H1 (cell line): ENCODE measurements around the gene TGM2. TPM values are rescaled to one million over a fixed set of nuclear protein-coding genes. Genes with fewer than 3 reads are reported as not detected.

Experiments
- CTCF ChIA-PET: fragments of 300-600 bp; sonication (Branson Sonifier 250); formaldehyde crosslinking; loops from one replicate; lab custom pipeline; 2021; ENCODE audit not compliant: partially characterized antibody; lab: Charles Lee
- POLR2A ChIA-PET: fragments of 300-600 bp; sonication (Branson Sonifier 250); formaldehyde crosslinking; loops from one replicate; lab custom pipeline; 2021; ENCODE audit warnings: inconsistent platforms; ENCODE audit not compliant: partially characterized antibody; lab: Charles Lee
- DNase-seq, 2 experiments: peaks; one replicate each; pipeline versions ENCODE4 v3.0.0 to v3.0.0-alpha.2; 2010 to 2022; ENCODE audit warnings: low spot score in 2 of 2, low read depth in 1 of 2, mixed read lengths in 1 of 2
- FAIRE-seq: peaks from 2 replicates; lab custom pipeline; 2011; peaks lifted over from hg19 to GRCh38; lab: Jason Lieb, UNC
- H2AFZ ChIP-seq: 2 replicates; pipeline ENCODE4 v1.8.1; 2012; ENCODE audit warnings: low read length, inconsistent platforms
- H2AK5ac ChIP-seq: 2 replicates; pipeline ENCODE4 v1.6.1; 2013; ENCODE audit warnings: low read depth, low read length
- H2BK120ac ChIP-seq: replicated peaks from 2 replicates; pipeline ENCODE3; 2013; ENCODE audit warnings: low read depth, low read length, inconsistent platforms
- H2BK12ac ChIP-seq: 2 replicates; pipeline ENCODE4 v1.6.1; 2013; ENCODE audit warnings: low read depth, low read length
- H2BK15ac ChIP-seq: 2 replicates; pipeline ENCODE4 v1.6.1; 2013; ENCODE audit warnings: low read length
- H2BK20ac ChIP-seq: 2 replicates; pipeline ENCODE4 v1.6.1; 2013; ENCODE audit warnings: low read length
- H2BK5ac ChIP-seq: 2 replicates; pipeline ENCODE4 v1.6.1; 2013; ENCODE audit warnings: low read depth, low read length
- H3K14ac ChIP-seq: 2 replicates; pipeline ENCODE4 v1.6.1; 2013; ENCODE audit warnings: inconsistent platforms; ENCODE audit not compliant: insufficient read length
- H3K18ac ChIP-seq: 2 replicates; pipeline ENCODE4 v1.6.1; 2013; ENCODE audit warnings: low read length; ENCODE audit errors: extremely low read depth
- H3K23ac ChIP-seq: 2 replicates; pipeline ENCODE4 v1.6.1; 2013; ENCODE audit warnings: inconsistent platforms; ENCODE audit not compliant: insufficient read length
- H3K23me2 ChIP-seq: 2 replicates; pipeline ENCODE4 v1.6.1; 2013; ENCODE audit warnings: low read depth, low read length
- H3K27ac ChIP-seq: 2 replicates; pipeline ENCODE4 v1.6.1; 2011; ENCODE audit warnings: low read depth, low read length, inconsistent platforms
- H3K27me3 ChIP-seq, 4 experiments: replicated peaks in 1 of 4; 1 replicate in 1 of 4; 2 replicates in 3 of 4; pipeline versions ENCODE4 v1.6.1 to v1.8.1; 2011 to 2013; ENCODE audit warnings: low read length in 3 of 4, mild to moderate bottlenecking in 3 of 4, inconsistent platforms in 2 of 4, mixed read lengths in 2 of 4, moderate library complexity in 1 of 4; ENCODE audit not compliant: control insufficient read depth in 3 of 4, insufficient read depth in 3 of 4; ENCODE audit errors: extremely low read depth in 1 of 4
- H3K36me3 ChIP-seq, 4 experiments: 2 replicates each; pipeline versions ENCODE4 v1.6.1 to v1.8.1; 2011 to 2013; ENCODE audit warnings: mild to moderate bottlenecking in 4 of 4, low read length in 3 of 4, moderate library complexity in 2 of 4, control low read depth in 1 of 4, inconsistent platforms in 1 of 4; ENCODE audit not compliant: insufficient read depth in 4 of 4, control insufficient read depth in 2 of 4
- H3K4ac ChIP-seq: replicated peaks from 2 replicates; pipeline ENCODE3; 2013; ENCODE audit warnings: low read length, low read depth, mixed read lengths, inconsistent platforms; ENCODE audit not compliant: insufficient read length
- H3K4me1 ChIP-seq, 4 experiments: replicated peaks in 1 of 4; 1 replicate in 1 of 4; 2 replicates in 3 of 4; pipeline versions ENCODE4 v1.6.1 to v1.8.1; 2011 to 2013; ENCODE audit warnings: low read length in 3 of 4, inconsistent platforms in 2 of 4, mixed read lengths in 1 of 4; ENCODE audit not compliant: insufficient read depth in 4 of 4, control insufficient read depth in 3 of 4
- H3K4me2 ChIP-seq, 2 experiments: 2 replicates each; pipeline versions ENCODE4 v1.6.1 to v1.8.1; 2011 to 2013; ENCODE audit warnings: low read depth in 2 of 2, low read length in 2 of 2, control low read depth in 1 of 2, inconsistent platforms in 1 of 2, mild to moderate bottlenecking in 1 of 2; ENCODE audit not compliant: insufficient read depth in 1 of 2
- H3K4me3 ChIP-seq, 4 experiments: fragments of 200-600, 300-600 bp in 1 of 4; sonication (generic), shearing (Covaris generic), sonication (Bioruptor Twin) in 1 of 4; 2 replicates each; pipeline versions ENCODE4 v1.5.1 to v1.8.1; 2011 to 2016; ENCODE audit warnings: low read length in 4 of 4, low read depth in 3 of 4, control low read depth in 2 of 4, inconsistent platforms in 2 of 4, mild to moderate bottlenecking in 2 of 4, mixed read lengths in 1 of 4, moderate library complexity in 1 of 4; ENCODE audit not compliant: insufficient read depth in 2 of 4; ENCODE audit errors: extremely low read depth in 1 of 4
- H3K56ac ChIP-seq: replicated peaks from 2 replicates; pipeline ENCODE3; 2013; ENCODE audit warnings: low read depth, mild to moderate bottlenecking, mixed read lengths, low read length, inconsistent platforms; ENCODE audit not compliant: insufficient read length
- H3K79me1 ChIP-seq: 2 replicates; pipeline ENCODE4 v1.6.1; 2013; ENCODE audit warnings: low read depth, low read length, control low read depth
- H3K79me2 ChIP-seq, 2 experiments: 2 replicates each; pipeline versions ENCODE4 v1.6.1 to v1.8.1; 2012 to 2013; ENCODE audit warnings: low read length in 2 of 2, mild to moderate bottlenecking in 2 of 2, inconsistent platforms in 1 of 2; ENCODE audit not compliant: insufficient read depth in 2 of 2, control insufficient read depth in 1 of 2
- H3K9ac ChIP-seq, 4 experiments: replicated peaks in 1 of 4; 1 replicate in 1 of 4; 2 replicates in 3 of 4; pipeline versions ENCODE4 v1.6.1 to v1.8.1; 2011 to 2013; ENCODE audit warnings: low read depth in 3 of 4, low read length in 3 of 4, control low read depth in 2 of 4, mild to moderate bottlenecking in 2 of 4, moderate library complexity in 2 of 4, inconsistent platforms in 1 of 4; ENCODE audit errors: extremely low read depth in 1 of 4
- H3K9me3 ChIP-seq, 2 experiments: 2 replicates each; pipeline versions ENCODE4 v1.6.1 to v1.8.1; 2012 to 2013; ENCODE audit warnings: mild to moderate bottlenecking in 2 of 2, moderate library complexity in 2 of 2, control low read depth in 1 of 2, inconsistent platforms in 1 of 2, low read depth in 1 of 2, low read length in 1 of 2, mixed read lengths in 1 of 2; ENCODE audit not compliant: insufficient read depth in 2 of 2
- H4K20me1 ChIP-seq, 2 experiments: replicated peaks in 1 of 2; 2 replicates each; pipeline versions ENCODE3 to v1.8.1; 2011 to 2013; ENCODE audit warnings: inconsistent platforms in 2 of 2, low read length in 2 of 2, mild to moderate bottlenecking in 1 of 2; ENCODE audit not compliant: insufficient read depth in 2 of 2, control insufficient read depth in 1 of 2
- H4K5ac ChIP-seq: 2 replicates; pipeline ENCODE4 v1.6.1; 2013; ENCODE audit warnings: low read length, low read depth, mixed read lengths, inconsistent platforms; ENCODE audit not compliant: insufficient read length
- H4K8ac ChIP-seq: 2 replicates; pipeline ENCODE4 v1.8.0; 2013; ENCODE audit warnings: mild to moderate bottlenecking, moderate library complexity, low read length, inconsistent platforms; ENCODE audit not compliant: insufficient read depth; ENCODE audit errors: extremely low read depth
- H4K91ac ChIP-seq: replicated peaks from 2 replicates; pipeline ENCODE3; 2013; ENCODE audit warnings: low read length, mixed read lengths, inconsistent platforms; ENCODE audit not compliant: insufficient read length
- ATF2 ChIP-seq: IDR thresholded peaks from 2 replicates; pipeline ENCODE4 v1.6.1; 2012; ENCODE audit warnings: low read length, inconsistent platforms
- CEBPB ChIP-seq: IDR thresholded peaks from 2 replicates; pipeline ENCODE4 v1.6.1; 2012; ENCODE audit warnings: low read depth, low read length
- CTCF ChIP-seq, 3 experiments: IDR thresholded peaks; 1 replicate in 2 of 3; 2 replicates in 1 of 3; pipeline versions ENCODE4 v1.5.1 to v1.6.1; 2011; ENCODE audit warnings: low read length in 3 of 3, mild to moderate bottlenecking in 3 of 3, inconsistent platforms in 2 of 3, low read depth in 1 of 3, moderate library complexity in 1 of 3; ENCODE audit not compliant: insufficient read depth in 1 of 3; ENCODE audit errors: control extremely low read depth in 1 of 3
- NRF1 ChIP-seq: IDR thresholded peaks from 2 replicates; pipeline ENCODE4 v1.6.1; 2011; ENCODE audit warnings: mild to moderate bottlenecking, low read depth, low read length, improper control_type of control experiment
- polyA plus RNA-seq, 7 experiments: library from polyadenylated mRNA; depleted of rRNA in 3 of 7; stranded (reverse) in 5 of 7; unstranded in 2 of 7; fragments of >200 nt in 5 of 7; fragments of 200-250 nt in 2 of 7; gene quantifications; 1 replicate in 5 of 7; 2 replicates in 1 of 7; 4 replicates in 1 of 7; pipeline versions ENCODE4 v1.2.1 to v1.2.3, GENCODE V29; 2011 to 2013; ENCODE audit warnings: missing spikeins in 2 of 7, mixed read lengths in 2 of 7
- total RNA-seq: library from RNA; stranded (reverse); fragmentation: NEBNext Ultra II Directional; extraction: Animal tissue kit (Norgen Biotek cat#: 25700); gene quantifications from 2 replicates; pipeline ENCODE4 v1.2.1, GENCODE V29; 2021

Gene TGM2
- total and polyA plus RNA-seq, 2 of the 8 experiments (the other 6 are each of a cell fraction or from before 2014, with no cell fraction given), result 0.86 to 1.0 TPM

- H3K27ac ChIP-seq, result no peak overlapping the region
- TF ChIP-seq ATF2, result no peak
- no peak for TF ChIP-seq CTCF (IDR thresholded peaks at IDR 0.05; ENCODE audit: control extremely low read depth in 1 of 3, insufficient read depth in 1 of 3, low read depth in 1 of 3, low read length in 3 of 3)
- no peak for TF ChIP-seq NRF1
- TF ChIP-seq CEBPB, result no peak
Measured at GRCh38 chr20:38092915-38093314, 72.2 kb downstream of the TGM2 start.

More at GRCh38 chr20:38092915-38093314, 72.2 kb downstream of the TGM2 start:
- H4K20me1 ChIP-seq, result no peaks in the 10 kb centered on the region
- no peak overlapping the region for H2BK12ac ChIP-seq
- no peak overlapping the region for H3K23ac ChIP-seq
- H4K5ac ChIP-seq, result no peak overlapping the region
- H3K79me2 ChIP-seq, result no peaks in the 10 kb centered on the region
- POLR2A ChIA-PET, result no interaction called here
- H2BK20ac ChIP-seq, result no peak overlapping the region
- H3K4ac ChIP-seq, result no peak overlapping the region
- H2BK120ac ChIP-seq, result no peak overlapping the region
- H3K56ac ChIP-seq, result no peak overlapping the region
- H3K27me3 ChIP-seq, result no peaks in the 10 kb centered on the region
- H3K4me2 ChIP-seq, result no peak overlapping the region
- H2BK15ac ChIP-seq, result no peak overlapping the region
- H4K8ac ChIP-seq, result no peak overlapping the region
- H3K9ac ChIP-seq, result no peak overlapping the region
- H3K18ac ChIP-seq, result no peak overlapping the region
- H4K91ac ChIP-seq, result no peak overlapping the region
- no peak overlapping the region for H3K4me3 ChIP-seq
- no peak overlapping the region for H3K14ac ChIP-seq
- H2AK5ac ChIP-seq, result no peak overlapping the region
- H3K36me3 ChIP-seq, result peaks cover 0 to 19% (median 11%) of the 10 kb centered on the region in 4 experiments
- no peaks in the 10 kb centered on the region for H3K9me3 ChIP-seq
- CTCF ChIA-PET, result interaction anchor here (0.5 to 1.7 kb wide), 3 partner anchors 20 to 35 kb away, joined by 3 to 4 read pairs (median 3); no protein-coding TSS in a partner anchor
- no peaks in the 10 kb centered on the region for H3K4me1 ChIP-seq
- no peak for FAIRE-seq
- no peak overlapping the region for H2BK5ac ChIP-seq
- H3K79me1 ChIP-seq, result no peaks in the 10 kb centered on the region; the same call in 1 of the 2 replicates
- DNase-seq, result no peak
- H2AFZ ChIP-seq, result no peak overlapping the region
- H3K23me2 ChIP-seq, result no peaks in the 10 kb centered on the region
